ENCODE results near the gene POLD4. TPM values are rescaled to one million over a fixed set of nuclear protein-coding genes. Genes with fewer than 3 reads are reported as not detected.

POLD4 gene
- total RNA-seq, 2 donors from 2014 or later = 145 to 148 TPM

- Histone ChIP-seq H3K4me1 (ENCODE audit: control insufficient read depth in 1 of 2, low read depth in 2 of 2) (peaks cover 20 to 28% of the 10 kb centered on the region in 2 donors), H3K27ac (no peak overlapping the region), H3K9me3 (no peaks in the 10 kb centered on the region), H3K4me3 (no peak overlapping the region), H3K36me3 (peaks cover 36% of the 10 kb centered on the region), H3K27me3 (replicated peaks; ENCODE audit: insufficient read depth) (no peaks in the 10 kb centered on the region)
- ATAC-seq (ENCODE audit: insufficient number of reproducible peaks, low FRiP score, low read depth) (no peak), DNase-seq (ENCODE audit: low spot score) (no peak)
- no peak for TF ChIP-seq CTCF (IDR thresholded peaks at IDR 0.05)
These were observed 43.4 kb upstream of the POLD4 start for GRCh38 chr11:67396587-67397389.

GRCh38 chr11:67396259-67396581 is 42.9 kb upstream of the POLD4 start:
- Histone ChIP-seq H3K27me3 (replicated peaks; ENCODE audit: insufficient read depth) (no peaks in the 10 kb centered on the region), H3K4me1 (ENCODE audit: control insufficient read depth in 1 of 2, low read depth in 2 of 2) (peaks cover 20 to 31% of the 10 kb centered on the region in 2 donors), H3K27ac (no peak overlapping the region), H3K9me3 (no peaks in the 10 kb centered on the region), H3K36me3 (peaks cover 36% of the 10 kb centered on the region), H3K4me3 (no peak overlapping the region)
- no peak for DNase-seq (ENCODE audit: low spot score)
- TF ChIP-seq CTCF (IDR thresholded peaks at IDR 0.05) = no peak
- ATAC-seq (ENCODE audit: insufficient number of reproducible peaks, low FRiP score, low read depth) = no peak

DNA sequence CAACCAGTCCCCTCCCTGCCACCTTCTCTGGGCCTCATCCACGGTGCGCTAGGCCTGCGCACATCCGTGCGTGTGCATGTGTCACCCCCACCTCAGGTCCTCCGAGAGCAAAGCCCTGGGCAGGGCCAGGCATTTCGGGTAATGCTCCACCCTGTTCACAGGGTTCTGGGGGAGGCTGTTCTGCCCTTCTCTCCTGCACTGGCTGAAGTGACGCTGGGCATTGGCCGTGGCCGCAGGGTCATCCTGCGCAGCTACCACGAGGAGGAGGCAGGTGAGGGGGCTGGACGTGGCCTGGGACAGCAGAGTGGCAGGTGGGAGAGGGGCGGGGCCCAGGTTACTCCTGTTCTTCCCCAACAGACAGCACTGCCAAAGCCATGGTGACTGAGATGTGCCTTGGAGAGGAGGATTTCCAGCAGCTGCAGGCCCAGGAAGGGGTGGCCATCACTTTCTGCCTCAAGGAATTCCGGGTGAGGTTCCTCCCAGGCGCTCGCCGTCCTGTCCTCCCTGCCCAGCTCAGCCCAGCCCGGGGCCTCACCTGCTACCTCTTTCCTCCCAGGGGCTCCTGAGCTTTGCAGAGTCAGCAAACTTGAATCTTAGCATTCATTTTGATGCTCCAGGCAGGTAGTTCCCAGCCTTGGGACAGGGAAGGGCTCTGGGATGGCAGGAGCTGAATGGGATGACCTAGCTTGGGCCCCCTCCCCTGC is 42.4 kb upstream of the POLD4 start:
- Histone ChIP-seq H3K27ac (no peak overlapping the region), H3K4me1 (ENCODE audit: control insufficient read depth in 1 of 2, low read depth in 2 of 2) (peaks cover 21 to 32% of the 10 kb centered on the region in 2 donors), H3K9me3 (no peaks in the 10 kb centered on the region), H3K36me3 (peaks cover 36% of the 10 kb centered on the region), H3K4me3 (no peak overlapping the region), H3K27me3 (replicated peaks; ENCODE audit: insufficient read depth) (no peaks in the 10 kb centered on the region)
- no peak for TF ChIP-seq CTCF (IDR thresholded peaks at IDR 0.05)
- DNase-seq (ENCODE audit: low spot score) = no peak
- no peak for ATAC-seq (ENCODE audit: insufficient number of reproducible peaks, low FRiP score, low read depth)

GRCh38 chr11:67393990-67394389 is 40.6 kb upstream of the POLD4 start:
- Histone ChIP-seq H3K36me3 (peaks cover 28% of the 10 kb centered on the region), H3K4me3 (no peak overlapping the region), H3K27ac (no peak overlapping the region), H3K27me3 (replicated peaks; ENCODE audit: insufficient read depth) (no peaks in the 10 kb centered on the region), H3K9me3 (no peaks in the 10 kb centered on the region), H3K4me1 (ENCODE audit: control insufficient read depth in 1 of 2, low read depth in 2 of 2) (peaks cover 7 to 21% of the 10 kb centered on the region in 2 donors)
- ATAC-seq (ENCODE audit: insufficient number of reproducible peaks, low FRiP score, low read depth) = no peak
- TF ChIP-seq CTCF (IDR thresholded peaks at IDR 0.05) = no peak
- DNase-seq (ENCODE audit: low spot score) = no peak

DNA sequence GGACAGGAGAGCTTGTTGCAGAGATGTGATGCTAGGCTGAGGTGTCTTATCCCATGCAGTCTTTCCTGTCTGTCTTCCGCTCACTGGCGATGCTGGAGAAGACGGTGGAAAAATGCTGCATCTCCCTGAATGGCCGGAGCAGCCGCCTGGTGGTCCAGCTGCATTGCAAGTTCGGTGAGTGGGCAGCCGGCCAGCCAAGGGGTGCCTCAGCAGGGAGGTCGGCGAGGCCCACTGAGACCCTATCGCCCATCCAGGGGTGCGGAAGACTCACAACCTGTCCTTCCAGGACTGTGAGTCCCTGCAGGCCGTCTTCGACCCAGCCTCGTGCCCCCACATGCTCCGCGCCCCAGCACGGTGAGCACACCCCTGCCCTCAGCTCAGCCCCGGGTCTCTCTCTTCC is 40.1 kb upstream of the POLD4 start:
- H3K36me3 ChIP-seq = peaks cover 25% of the 10 kb centered on the region
- no peaks in the 10 kb centered on the region for H3K9me3 ChIP-seq
- DNase-seq (ENCODE audit: low spot score) (no peak), ATAC-seq (ENCODE audit: insufficient number of reproducible peaks, low FRiP score, low read depth) (no peak)
- no peaks in the 10 kb centered on the region for H3K27me3 ChIP-seq (replicated peaks; ENCODE audit: insufficient read depth)
- peaks cover 7 to 21% of the 10 kb centered on the region in 2 donors for H3K4me1 ChIP-seq (ENCODE audit: control insufficient read depth in 1 of 2, low read depth in 2 of 2)
- H3K4me3 ChIP-seq = no peak overlapping the region
- H3K27ac ChIP-seq = no peak overlapping the region
- TF ChIP-seq CTCF (IDR thresholded peaks at IDR 0.05) = no peak

Data from thoracic aorta (tissue), 2 donors.